SK-N-SH treated with all-trans-retinoic acid at 6 μM for 48 hours (cell line): ENCODE measurements around the gene PPP2R3C.

Experiments used
- ATAC-seq: fragments of 200-7000 bp; cut with Tn5 transposase; 3 replicates; pipeline ENCODE4 v1.9.1; 2020; ENCODE audit warnings: mild to moderate bottlenecking, moderate library complexity
- BACH2 ChIP-seq: fragments of 250-450 bp; sonication (Bioruptor Pico); IDR thresholded peaks from 2 replicates; pipeline ENCODE4 v1.9.0; 2021; ENCODE audit warnings: mild to moderate bottlenecking, borderline replicate concordance
- CSDC2 ChIP-seq: fragments of 250-450 bp; sonication (Bioruptor Pico); IDR thresholded peaks from 2 replicates; pipeline ENCODE4 v1.5.0; 2020; ENCODE audit warnings: mild to moderate bottlenecking, moderate library complexity
- ESRRG ChIP-seq: fragments of 250-450 bp; sonication (Bioruptor Pico); IDR thresholded peaks from 2 replicates; pipeline ENCODE4 v1.6.1; 2021; ENCODE audit warnings: mild to moderate bottlenecking
- GLIS3 ChIP-seq: fragments of 250-450 bp; sonication (Bioruptor Pico); IDR thresholded peaks from 2 replicates; pipeline ENCODE4 v1.5.0; 2020; ENCODE audit warnings: mild to moderate bottlenecking, moderate library complexity
- ISL1 ChIP-seq: fragments of 250-450 bp; sonication (Bioruptor Pico); IDR thresholded peaks from 2 replicates; pipeline ENCODE4 v2.1.2; 2022; ENCODE audit warnings: mild to moderate bottlenecking, moderate library complexity
- OSR1 ChIP-seq: fragments of 250-450 bp; sonication (Bioruptor Pico); IDR thresholded peaks from 2 replicates; pipeline ENCODE4 v1.8.0; 2022; ENCODE audit warnings: moderate library complexity, mild to moderate bottlenecking, inconsistent platforms
- PPARA ChIP-seq: fragments of 250-450 bp; sonication (Bioruptor Pico); IDR thresholded peaks from 2 replicates; pipeline ENCODE4 v1.5.0; 2020; ENCODE audit warnings: mild to moderate bottlenecking, borderline replicate concordance
- RARB ChIP-seq: fragments of 250-450 bp; sonication (Bioruptor Pico); IDR thresholded peaks from 2 replicates; pipeline ENCODE4 v1.8.0; 2021; ENCODE audit warnings: mild to moderate bottlenecking, moderate library complexity
- SNAI2 ChIP-seq: fragments of 250-450 bp; sonication (Bioruptor Pico); IDR thresholded peaks from 2 replicates; pipeline ENCODE4 v1.5.0; 2020; ENCODE audit warnings: mild to moderate bottlenecking, moderate library complexity
- TCF4 ChIP-seq: fragments of 250-450 bp; sonication (Bioruptor Pico); IDR thresholded peaks from 2 replicates; pipeline ENCODE4 v1.8.0; 2021; ENCODE audit warnings: mild to moderate bottlenecking, moderate library complexity, borderline replicate concordance
- TOX ChIP-seq: fragments of 250-450 bp; sonication (Bioruptor Pico); IDR thresholded peaks from 2 replicates; pipeline ENCODE4 v1.8.0; 2021; ENCODE audit warnings: mild to moderate bottlenecking, moderate library complexity, borderline replicate concordance
- ZC3H10 ChIP-seq: fragments of 250-450 bp; sonication (Bioruptor Pico); IDR thresholded peaks from 2 replicates; pipeline ENCODE4 v1.5.1; 2021; ENCODE audit warnings: mild to moderate bottlenecking, moderate library complexity
- ZFP3 ChIP-seq: fragments of 250-450 bp; sonication (Bioruptor Pico); IDR thresholded peaks from 2 replicates; pipeline ENCODE4 v1.5.0; 2020; ENCODE audit warnings: mild to moderate bottlenecking, moderate library complexity
- ZFP30 ChIP-seq: fragments of 450-650 bp; formaldehyde crosslinking; IDR thresholded peaks from 2 replicates; pipeline ENCODE4 v1.5.0; 2022; ENCODE audit warnings: mild to moderate bottlenecking, moderate library complexity
- ZNF565 ChIP-seq: fragments of 450-650 bp; formaldehyde crosslinking; conservative IDR thresholded peaks from 2 replicates; pipeline ENCODE4 v1.5.0; 2020; ENCODE audit warnings: low read depth, mild to moderate bottlenecking, moderate library complexity
- ZNF70 ChIP-seq: fragments of 450-650 bp; formaldehyde crosslinking; IDR thresholded peaks from 2 replicates; pipeline ENCODE4 v1.5.0; 2020; ENCODE audit warnings: mild to moderate bottlenecking, moderate library complexity
- ZNF8 ChIP-seq: fragments of 450-650 bp; formaldehyde crosslinking; IDR thresholded peaks from 2 replicates; pipeline ENCODE4 v1.5.0; 2020; ENCODE audit warnings: mild to moderate bottlenecking, moderate library complexity
- TF ChIP-seq, protein P1 (sequence below): fragments of 250-450 bp; sonication (Bioruptor Pico); IDR thresholded peaks from 2 replicates; pipeline ENCODE4 v1.8.0; 2020; ENCODE audit warnings: mild to moderate bottlenecking, moderate library complexity, borderline replicate concordance
- TF ChIP-seq, protein P2 (sequence below): fragments of 250-450 bp; sonication (Bioruptor Pico); IDR thresholded peaks from 2 replicates; pipeline ENCODE4 v1.5.1; 2021; ENCODE audit warnings: mild to moderate bottlenecking, moderate library complexity
- TF ChIP-seq, protein P3 (sequence below): fragments of 250-450 bp; sonication (Bioruptor Pico); IDR thresholded peaks from 2 replicates; pipeline ENCODE4 v1.5.1; 2020; ENCODE audit warnings: low read depth, mild to moderate bottlenecking, moderate library complexity
- TF ChIP-seq, protein P4 (sequence below): fragments of 250-450 bp; sonication (Bioruptor Pico); IDR thresholded peaks from 2 replicates; pipeline ENCODE4 v1.8.0; 2021; ENCODE audit warnings: low read depth, mild to moderate bottlenecking, moderate library complexity, borderline replicate concordance

Gene PPP2R3C

DNA sequence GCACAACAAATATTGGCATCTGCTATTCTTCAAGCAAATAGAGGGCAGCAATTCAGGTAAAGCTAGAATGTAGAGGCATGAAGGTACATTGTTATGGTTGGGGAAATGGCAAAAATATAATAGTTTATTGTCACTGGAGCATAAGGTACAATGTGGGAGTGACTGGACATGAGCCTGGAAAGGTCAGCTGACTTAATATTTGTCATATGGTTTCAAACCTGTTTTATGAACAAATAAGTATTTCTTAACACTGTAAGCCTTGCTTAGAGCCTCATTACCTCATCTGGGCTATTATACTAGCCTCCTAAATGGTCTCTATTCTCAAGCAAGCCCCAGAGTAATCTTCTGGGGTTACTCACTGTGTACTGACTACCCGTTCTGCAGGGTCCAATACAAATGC lies 42.0 kb downstream of the PPP2R3C start:
- no peak for ATAC-seq
- TF ChIP-seq ESRRG (CRISPR knock-in tag) (no peak), ZNF565 (CRISPR knock-in tag) (no peak), TOX (CRISPR knock-in tag) (no peak), TCF4 (CRISPR knock-in tag) (no peak), ZFP3 (no peak), ISL1 (CRISPR knock-in tag) (no peak), SNAI2 (CRISPR knock-in tag) (no peak), CSDC2 (no peak), ZNF8 (no peak), OSR1 (no peak), ZFP30 (no peak), GLIS3 (CRISPR knock-in tag) (no peak)
- TF ChIP-seq, protein P1, sequence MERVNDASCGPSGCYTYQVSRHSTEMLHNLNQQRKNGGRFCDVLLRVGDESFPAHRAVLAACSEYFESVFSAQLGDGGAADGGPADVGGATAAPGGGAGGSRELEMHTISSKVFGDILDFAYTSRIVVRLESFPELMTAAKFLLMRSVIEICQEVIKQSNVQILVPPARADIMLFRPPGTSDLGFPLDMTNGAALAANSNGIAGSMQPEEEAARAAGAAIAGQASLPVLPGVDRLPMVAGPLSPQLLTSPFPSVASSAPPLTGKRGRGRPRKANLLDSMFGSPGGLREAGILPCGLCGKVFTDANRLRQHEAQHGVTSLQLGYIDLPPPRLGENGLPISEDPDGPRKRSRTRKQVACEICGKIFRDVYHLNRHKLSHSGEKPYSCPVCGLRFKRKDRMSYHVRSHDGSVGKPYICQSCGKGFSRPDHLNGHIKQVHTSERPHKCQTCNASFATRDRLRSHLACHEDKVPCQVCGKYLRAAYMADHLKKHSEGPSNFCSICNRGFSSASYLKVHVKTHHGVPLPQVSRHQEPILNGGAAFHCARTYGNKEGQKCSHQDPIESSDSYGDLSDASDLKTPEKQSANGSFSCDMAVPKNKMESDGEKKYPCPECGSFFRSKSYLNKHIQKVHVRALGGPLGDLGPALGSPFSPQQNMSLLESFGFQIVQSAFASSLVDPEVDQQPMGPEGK (CRISPR knock-in tag): no peak
- TF ChIP-seq, protein P2, sequence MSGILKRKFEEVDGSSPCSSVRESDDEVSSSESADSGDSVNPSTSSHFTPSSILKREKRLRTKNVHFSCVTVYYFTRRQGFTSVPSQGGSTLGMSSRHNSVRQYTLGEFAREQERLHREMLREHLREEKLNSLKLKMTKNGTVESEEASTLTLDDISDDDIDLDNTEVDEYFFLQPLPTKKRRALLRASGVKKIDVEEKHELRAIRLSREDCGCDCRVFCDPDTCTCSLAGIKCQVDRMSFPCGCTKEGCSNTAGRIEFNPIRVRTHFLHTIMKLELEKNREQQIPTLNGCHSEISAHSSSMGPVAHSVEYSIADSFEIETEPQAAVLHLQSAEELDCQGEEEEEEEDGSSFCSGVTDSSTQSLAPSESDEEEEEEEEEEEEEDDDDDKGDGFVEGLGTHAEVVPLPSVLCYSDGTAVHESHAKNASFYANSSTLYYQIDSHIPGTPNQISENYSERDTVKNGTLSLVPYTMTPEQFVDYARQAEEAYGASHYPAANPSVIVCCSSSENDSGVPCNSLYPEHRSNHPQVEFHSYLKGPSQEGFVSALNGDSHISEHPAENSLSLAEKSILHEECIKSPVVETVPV (CRISPR knock-in tag): no peak

DNA sequence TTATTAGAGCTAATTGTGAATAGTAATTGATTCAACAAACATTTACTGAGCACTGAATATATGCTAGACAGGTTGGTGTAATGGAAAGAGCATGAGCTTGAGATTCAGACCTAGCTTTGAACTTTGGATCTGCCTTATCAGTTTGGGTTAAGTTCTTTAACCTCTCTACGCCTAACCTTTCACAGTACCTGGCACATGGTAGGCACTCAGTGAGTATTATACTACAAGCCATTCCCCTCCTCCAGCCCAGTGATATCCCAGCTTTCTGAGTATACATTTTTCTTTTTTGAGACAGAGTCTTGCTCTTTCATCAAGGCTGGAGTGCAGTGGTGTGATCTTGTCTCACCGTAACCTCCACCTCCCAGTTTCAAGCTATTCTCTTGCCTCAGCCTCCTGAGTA lies 43.7 kb downstream of the PPP2R3C start:
- ATAC-seq: no peak
- TF ChIP-seq, protein P1 (CRISPR knock-in tag): no peak
- TF ChIP-seq ZNF8: no peak

DNA sequence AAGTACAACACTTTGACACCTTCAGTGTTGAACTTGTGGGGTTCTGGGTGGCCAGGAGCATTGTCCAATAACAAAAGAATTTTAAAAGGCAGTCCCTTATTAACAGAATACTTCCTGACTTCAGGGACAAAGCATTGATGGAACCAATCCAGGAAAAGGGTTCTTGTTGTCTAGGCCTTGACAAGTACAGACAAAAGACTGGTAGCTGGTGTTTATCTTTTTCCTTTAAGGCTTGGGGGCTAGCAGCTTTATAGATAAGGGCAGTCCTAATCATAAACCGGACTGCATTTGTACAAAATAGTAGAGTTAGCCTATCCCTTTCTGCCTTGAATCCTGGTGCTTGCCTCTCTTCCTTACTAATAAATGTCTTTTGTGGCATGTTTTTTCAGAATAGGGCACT lies 48.3 kb downstream of the PPP2R3C start:
- ATAC-seq: no peak
- TF ChIP-seq ZNF70 (CRISPR knock-in tag) (no peak), ZNF565 (CRISPR knock-in tag) (no peak), CSDC2 (no peak), ZC3H10 (no peak), GLIS3 (CRISPR knock-in tag) (no peak), ESRRG (CRISPR knock-in tag) (no peak), SNAI2 (CRISPR knock-in tag) (no peak), TOX (CRISPR knock-in tag) (no peak)
- TF ChIP-seq, protein P1 (CRISPR knock-in tag): no peak
- TF ChIP-seq, protein P3, sequence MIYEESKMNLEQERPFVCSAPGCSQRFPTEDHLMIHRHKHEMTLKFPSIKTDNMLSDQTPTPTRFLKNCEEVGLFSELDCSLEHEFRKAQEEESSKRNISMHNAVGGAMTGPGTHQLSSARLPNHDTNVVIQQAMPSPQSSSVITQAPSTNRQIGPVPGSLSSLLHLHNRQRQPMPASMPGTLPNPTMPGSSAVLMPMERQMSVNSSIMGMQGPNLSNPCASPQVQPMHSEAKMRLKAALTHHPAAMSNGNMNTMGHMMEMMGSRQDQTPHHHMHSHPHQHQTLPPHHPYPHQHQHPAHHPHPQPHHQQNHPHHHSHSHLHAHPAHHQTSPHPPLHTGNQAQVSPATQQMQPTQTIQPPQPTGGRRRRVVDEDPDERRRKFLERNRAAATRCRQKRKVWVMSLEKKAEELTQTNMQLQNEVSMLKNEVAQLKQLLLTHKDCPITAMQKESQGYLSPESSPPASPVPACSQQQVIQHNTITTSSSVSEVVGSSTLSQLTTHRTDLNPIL (CRISPR knock-in tag): no peak

DNA sequence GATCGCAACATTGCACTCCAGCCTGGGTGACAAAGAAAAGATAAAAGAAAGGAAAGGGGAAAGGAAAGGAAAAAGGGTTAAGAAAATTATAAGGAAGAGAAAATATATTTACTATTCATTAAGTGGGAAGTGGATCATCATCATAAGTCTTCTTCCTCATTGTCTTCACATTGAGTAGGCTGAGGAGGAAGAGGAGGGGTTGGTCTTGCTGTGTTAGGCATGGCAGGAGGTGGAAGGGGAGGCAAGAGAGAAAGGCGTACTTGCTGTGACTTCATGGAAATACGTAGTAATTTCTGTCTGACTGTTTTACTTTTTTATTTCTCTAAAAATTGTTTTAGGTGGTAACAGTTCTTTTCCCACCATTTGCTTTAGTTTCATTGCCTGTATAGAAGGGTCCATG lies 49.6 kb downstream of the PPP2R3C start:
- no peak for ATAC-seq
- TF ChIP-seq PPARA (CRISPR knock-in tag) (no peak), ZFP3 (no peak), ZC3H10 (no peak), BACH2 (CRISPR knock-in tag) (no peak), GLIS3 (CRISPR knock-in tag) (no peak), RARB (CRISPR knock-in tag) (no peak), SNAI2 (CRISPR knock-in tag) (no peak), ESRRG (CRISPR knock-in tag) (no peak), ZNF565 (CRISPR knock-in tag) (no peak), OSR1 (no peak), TCF4 (CRISPR knock-in tag) (no peak), ZNF8 (no peak), CSDC2 (no peak), ZFP30 (no peak), ZNF70 (CRISPR knock-in tag) (no peak)
- TF ChIP-seq, protein P2 (CRISPR knock-in tag): no peak
- TF ChIP-seq, protein P1 (CRISPR knock-in tag): no peak
- TF ChIP-seq, protein P4, sequence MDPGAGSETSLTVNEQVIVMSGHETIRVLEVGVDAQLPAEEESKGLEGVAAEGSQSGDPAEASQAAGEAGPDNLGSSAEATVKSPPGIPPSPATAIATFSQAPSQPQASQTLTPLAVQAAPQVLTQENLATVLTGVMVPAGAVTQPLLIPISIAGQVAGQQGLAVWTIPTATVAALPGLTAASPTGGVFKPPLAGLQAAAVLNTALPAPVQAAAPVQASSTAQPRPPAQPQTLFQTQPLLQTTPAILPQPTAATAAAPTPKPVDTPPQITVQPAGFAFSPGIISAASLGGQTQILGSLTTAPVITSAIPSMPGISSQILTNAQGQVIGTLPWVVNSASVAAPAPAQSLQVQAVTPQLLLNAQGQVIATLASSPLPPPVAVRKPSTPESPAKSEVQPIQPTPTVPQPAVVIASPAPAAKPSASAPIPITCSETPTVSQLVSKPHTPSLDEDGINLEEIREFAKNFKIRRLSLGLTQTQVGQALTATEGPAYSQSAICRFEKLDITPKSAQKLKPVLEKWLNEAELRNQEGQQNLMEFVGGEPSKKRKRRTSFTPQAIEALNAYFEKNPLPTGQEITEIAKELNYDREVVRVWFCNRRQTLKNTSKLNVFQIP: no peak
